Heart left ventricle (tissue), 16 donors: Measurements from ENCODE around the gene HECTD2. TPM values are rescaled to one million over a fixed set of nuclear protein-coding genes. Genes with fewer than 3 reads are reported as not detected.
A peak's percentile ranks its signal among the peaks of the same experiment; 100 is the strongest.

Source experiments
- ATAC-seq, 4 donors: fragments of 200-7000 bp; cut with Tn5 transposase; one replicate each; pipeline ENCODE4 v1.9.1; 2020 to 2022; ENCODE audit warnings: moderate library complexity in 4 of 4, mild to moderate bottlenecking in 3 of 4, moderate number of reproducible peaks in 1 of 4
- DNase-seq, 5 donors: peaks; one replicate each; pipeline ENCODE4 v3.0.0-alpha.2; 2020
- H3K27ac ChIP-seq, 12 donors: fragments of 200-600 bp; sonication (generic) in 4 of 12; one replicate each; pipeline versions ENCODE4 v1.5.0 to v1.8.0; 2016 to 2022; ENCODE audit warnings: mild to moderate bottlenecking in 2 of 12
- H3K27me3 ChIP-seq, 9 donors: fragments of 200-600 bp; sonication (generic) in 2 of 9; one replicate each; pipeline versions ENCODE4 v1.5.1 to v1.8.0; 2016 to 2022; ENCODE audit warnings: mild to moderate bottlenecking in 3 of 9
- H3K36me3 ChIP-seq, 9 donors: fragments of 200-600 bp; sonication (generic) in 2 of 9; one replicate each; pipeline versions ENCODE4 v1.5.0 to v1.8.0; 2018 to 2022; ENCODE audit warnings: mild to moderate bottlenecking in 2 of 9
- H3K4me1 ChIP-seq, 12 donors: fragments of 200-600 bp; sonication (generic) in 4 of 12; one replicate each; pipeline versions ENCODE4 v1.5.0 to v1.8.0; 2016 to 2022; ENCODE audit warnings: mild to moderate bottlenecking in 3 of 12
- H3K4me3 ChIP-seq, 12 donors: fragments of 200-600 bp; sonication (generic) in 4 of 12; one replicate each; pipeline versions ENCODE4 v1.5.0 to v1.8.0; 2017 to 2022; ENCODE audit warnings: mild to moderate bottlenecking in 9 of 12, moderate library complexity in 4 of 12
- H3K9me3 ChIP-seq, 12 donors: fragments of 200-600 bp; sonication (generic) in 4 of 12; one replicate each; pipeline versions ENCODE4 v1.5.0 to v1.8.0; 2016 to 2022; ENCODE audit warnings: mild to moderate bottlenecking in 1 of 12
- CTCF ChIP-seq, 12 donors: fragments of 200-600 bp; sonication (generic) in 4 of 12; IDR thresholded peaks; one replicate each; pipeline versions ENCODE4 v1.5.0 to v1.8.0; 2018 to 2022; ENCODE audit warnings: antibody characterized with exemption in 12 of 12, mild to moderate bottlenecking in 5 of 12
- POLR2A ChIP-seq, 2 donors: fragments of 450-650 bp; IDR thresholded peaks; one replicate each; pipeline ENCODE4 v1.6.1; 2017; ENCODE audit warnings: antibody characterized with exemption in 2 of 2, mild to moderate bottlenecking in 2 of 2, moderate library complexity in 2 of 2
- WGBS, 4 donors: extraction: QIAGEN DNeasy Blood & Tissue Kit in 2 of 4; methylation state at CpG; one replicate each; pipeline versions ENCODE4 v1.1.5 to v1.1.7; 2013 to 2018; 5-methylcytosine and 5-hydroxymethylcytosine counted together
- intact Hi-C, 10 donors: fragments of 100-400 bp; cut with DNase I; formaldehyde crosslinking; loops; one replicate each; pipeline versions ENCODE4 v1.11.1 to v1.14.2; 2022
- polyA plus RNA-seq, 2 donors: library from polyadenylated mRNA; stranded (reverse); fragments of 200-250 nt; gene quantifications; one replicate each; pipeline ENCODE4 v1.2.3, GENCODE V29; 2013
- total RNA-seq, 9 donors: library from RNA; depleted of rRNA in 2 of 9; stranded (reverse); fragments of >200 nt in 2 of 9; fragmentation: NEBNext Ultra II Directional in 3 of 9; extraction: Animal tissue kit (Norgen Biotek cat#: 25700) in 3 of 9; gene quantifications; one replicate each; pipeline versions ENCODE4 v1.1.0 to v1.2.4, GENCODE V29; 2016 to 2023
- donor health status: ischemic (EF 13 %, LVEDD 7.1; RV severe dilation, severe dysfunction).
- donor health status: healthy with polysubstance abuse.
- donor health status: DM: no; HTN: yes; CAD: no.
- donor health status: DM: no; HTN: no; CAD: no.
- donor health status: ischemic (EF 25% LVEDD 6.9; RV normal size, moderate dysfunction).
- donor health status: ischemic (EF 25% LVEDD 5.7; RV mildly dilated, moderate dysfunction).
- donor health status: healthy.
- donor health status: DM: yes; HTN: yes; CAD: no.
- donor health status: ischemic (EF 35%, LVEDD 5.7; RV mildly dilated, moderate dysfunction).
- donor health status: nonischemic (EF 11% LVEDD 7.7; RV severe dilation, severe dysfunction).
- donor health status: DM: yes; HTN: yes; CAD: no.
- donor health status: PGD.
- donor health status: ischemic (EF 29% LVEDD 5.4; RV normal size, mild dysfunction).
- donor health status: nonischemic (EF 23%, LVEDD 6.1; RV moderate dilation, normal function).

Gene HECTD2
- total and polyA plus RNA-seq, 11 donors = 2.3 to 9.3 (median 4.1) TPM

GRCh38 chr10:91545384-91545783, 135.2 kb downstream of the HECTD2 start:
- TF ChIP-seq POLR2A (IDR thresholded peaks at IDR 0.05) (no peak), CTCF (IDR thresholded peaks at IDR 0.05) (no peak)
- ATAC-seq (no peak), DNase-seq (no peak)
- no peaks in the 10 kb centered on the region for H3K36me3 ChIP-seq
- H3K27ac ChIP-seq = no peak overlapping the region
- intact Hi-C loops = loop anchor here in 1 of 10 donors (5.0 kb wide), 1 partner anchor 248 kb away; no protein-coding TSS in a partner anchor
- peaks cover 0 to 7% (median 0%) of the 10 kb centered on the region in 12 donors for H3K9me3 ChIP-seq
- no peak overlapping the region for H3K4me3 ChIP-seq
- H3K27me3 ChIP-seq = no peaks in the 10 kb centered on the region
- WGBS, 4 donors = 86 to 90% (median 88%) methylated on average over 3 of the region's 3 CpGs
- H3K4me1 ChIP-seq = peaks cover 0 to 13% (median 4%) of the 10 kb centered on the region in 12 donors

- H3K27me3 ChIP-seq = no peaks in the 10 kb centered on the region
- DNase-seq (no peak), ATAC-seq (peak in 1 of 4 donors; percentile 61)
- H3K4me3 ChIP-seq = no peak overlapping the region
- H3K4me1 ChIP-seq = peaks cover 0 to 13% (median 4%) of the 10 kb centered on the region in 12 donors
- WGBS, 4 donors = 57 to 67% (median 65%) methylated on average over 3 of the region's 3 CpGs
- TF ChIP-seq CTCF (IDR thresholded peaks at IDR 0.05) = no peak
- no peak overlapping the region for H3K27ac ChIP-seq
- peaks cover 0 to 3% (median 0%) of the 10 kb centered on the region in 12 donors for H3K9me3 ChIP-seq
- intact Hi-C loops = loop anchor here in 1 of 10 donors (5.0 kb wide), 1 partner anchor 249 kb away; no protein-coding TSS in a partner anchor
- no peaks in the 10 kb centered on the region for H3K36me3 ChIP-seq
Measured at GRCh38 chr10:91545838-91546237, 135.7 kb downstream of the HECTD2 start.

- H3K9me3 ChIP-seq = no peaks in the 10 kb centered on the region
- peaks cover 0 to 17% (median 5%) of the 10 kb centered on the region in 12 donors for H3K4me1 ChIP-seq
- no peak overlapping the region for H3K27ac ChIP-seq
- no peaks in the 10 kb centered on the region for H3K36me3 ChIP-seq
- intact Hi-C loops = loop anchor here in 2 of 10 donors (2.0 to 5.0 kb wide), 2 partner anchors 56 to 252 kb away; no protein-coding TSS in a partner anchor
- ATAC-seq = no peak
- H3K27me3 ChIP-seq = no peaks in the 10 kb centered on the region
- TF ChIP-seq POLR2A (IDR thresholded peaks at IDR 0.05) (no peak), CTCF (IDR thresholded peaks at IDR 0.05) (no peak)
- no peak overlapping the region for H3K4me3 ChIP-seq
- WGBS, 4 donors = 91 to 94% (median 93%) methylated on average over 3 of the region's 3 CpGs
- no peak for DNase-seq
Measured at GRCh38 chr10:91549262-91549661, 139.1 kb downstream of the HECTD2 start.

DNA sequence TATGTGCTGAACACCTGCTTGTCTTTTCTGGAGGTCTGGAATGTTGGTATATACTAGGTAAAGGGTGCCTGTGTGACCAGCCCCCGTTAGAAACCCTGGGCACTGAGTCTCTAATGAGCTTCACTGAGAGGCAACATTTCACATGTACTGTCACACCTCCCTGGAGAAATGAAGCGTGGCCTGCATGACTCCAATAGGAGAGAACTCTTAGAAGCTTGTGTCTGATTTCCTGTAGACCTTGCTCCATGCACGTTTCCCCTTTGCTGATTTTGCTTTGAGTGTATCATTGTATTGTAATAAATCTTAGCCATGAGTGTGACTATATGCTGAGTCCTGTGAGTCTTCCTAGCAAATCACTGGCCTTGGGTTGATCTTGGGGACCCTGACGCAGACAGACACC, 139.9 kb downstream of the HECTD2 start:
- H3K27ac ChIP-seq = no peak overlapping the region
- WGBS, 4 donors = 90 to 93% (median 91%) methylated on average over 4 of the region's 4 CpGs
- no peaks in the 10 kb centered on the region for H3K27me3 ChIP-seq
- intact Hi-C loops = loop anchor here in 9 of 10 donors (5.0 to 10.0 kb wide), 8 partner anchors 53 to 255 kb away; no protein-coding TSS in a partner anchor
- no peak for TF ChIP-seq POLR2A (IDR thresholded peaks at IDR 0.05)
- no peak for TF ChIP-seq CTCF (IDR thresholded peaks at IDR 0.05)
- no peaks in the 10 kb centered on the region for H3K9me3 ChIP-seq
- no peak for ATAC-seq
- peaks cover 0 to 18% (median 5%) of the 10 kb centered on the region in 12 donors for H3K4me1 ChIP-seq
- no peaks in the 10 kb centered on the region for H3K36me3 ChIP-seq
- no peak overlapping the region for H3K4me3 ChIP-seq
- no peak for DNase-seq
